Liver (tissue), 3 donors: ENCODE results near the gene PRMT5.

Experiments
- ATF3 ChIP-seq: IDR thresholded peaks from 2 replicates; pipeline ENCODE4 v1.6.1; 2016; ENCODE audit warnings: antibody characterized with exemption
- CTCF ChIP-seq: fragments of 150-350 bp; IDR thresholded peaks from 2 replicates; pipeline ENCODE4 v1.5.1; 2017; ENCODE audit warnings: improper control_type of control experiment, low read depth, low read length; ENCODE audit not compliant: missing input control
- FOXA1 ChIP-seq: IDR thresholded peaks from 2 replicates; pipeline ENCODE4 v1.6.1; 2016; ENCODE audit warnings: antibody characterized with exemption
- RAD21 ChIP-seq, 2 donors: IDR thresholded peaks; 2 replicates each; pipeline ENCODE4 v1.6.1; 2016; ENCODE audit warnings: antibody characterized with exemption in 2 of 2, mild to moderate bottlenecking in 2 of 2
- SP1 ChIP-seq: IDR thresholded peaks from 2 replicates; pipeline ENCODE4 v1.6.1; 2018; ENCODE audit warnings: antibody characterized with exemption, mild to moderate bottlenecking
- TAF1 ChIP-seq: conservative IDR thresholded peaks from 2 replicates; pipeline ENCODE4 v1.6.1; 2016; ENCODE audit warnings: antibody characterized with exemption, mild to moderate bottlenecking
- YY1 ChIP-seq: IDR thresholded peaks from 2 replicates; pipeline ENCODE4 v1.6.1; 2016; ENCODE audit warnings: antibody characterized with exemption, mild to moderate bottlenecking
- donor health status: healthy.
- donor health status: healthy.

DNA sequence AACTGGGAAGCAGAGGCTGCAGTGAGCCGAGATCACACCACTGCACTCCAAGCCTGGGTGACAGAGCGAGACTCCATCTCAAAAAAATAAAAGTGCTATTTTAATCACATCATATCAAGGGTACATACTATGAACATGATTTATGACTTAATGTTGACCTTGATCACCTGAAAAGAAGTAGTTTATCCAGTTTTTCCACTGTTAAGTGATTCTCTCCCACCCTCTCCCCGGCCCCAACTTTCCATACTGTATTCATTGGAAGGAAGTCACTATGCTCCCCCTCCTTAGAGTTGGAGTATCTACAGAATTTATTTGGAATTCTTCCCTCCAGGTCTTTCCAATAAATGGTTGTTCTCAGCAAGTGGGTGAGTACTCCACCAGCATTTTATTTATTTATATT, 3.0 kb upstream of the PRMT5 start:
- TF ChIP-seq CTCF = no peak
- no peak for TF ChIP-seq ATF3
- no peak for TF ChIP-seq YY1
- TF ChIP-seq SP1 = no peak
- no peak for TF ChIP-seq RAD21 (IDR thresholded peaks at IDR 0.05)
- TF ChIP-seq FOXA1 = no peak
- no peak for TF ChIP-seq TAF1
